ENCODE data around the gene FLOT2.
A peak's percentile ranks its signal among the peaks of the same experiment; 100 is the strongest.

Gene FLOT2

GRCh38 chr17:28871056-28871579 lies 26.4 kb downstream of the FLOT2 start:
- no peaks in the 10 kb centered on the region for H3K9me3 ChIP-seq (ENCODE audit: control insufficient read depth, insufficient read depth, low read length)
- no peaks in the 10 kb centered on the region for H3F3A ChIP-seq (ENCODE audit: control insufficient read depth, insufficient read depth)
- H3K4me2 ChIP-seq (ENCODE audit: low read length): peak overlapping the region; percentile 50
- 0 out of 2 replicates have a peak overlapping the region, but pooled peaks have one; percentile 20 for H3K4me3 ChIP-seq (ENCODE audit: low read length)
- H3K27ac ChIP-seq (ENCODE audit: low read depth, low read length): peak overlapping the region; percentile 35; the same call in 1 of the 2 replicates
- H4K20me1 ChIP-seq (ENCODE audit: control insufficient read depth, insufficient read depth, low read depth, low read length): no peaks in the 10 kb centered on the region
- H3K4me1 ChIP-seq (ENCODE audit: control insufficient read depth, low read length): peaks cover 19% of the 10 kb centered on the region
- no peaks in the 10 kb centered on the region for H3K27me3 ChIP-seq (ENCODE audit: control insufficient read depth, low read length)
- no peak for TF ChIP-seq EZH2phosphoT487 (IDR thresholded peaks at IDR 0.05; ENCODE audit: borderline replicate concordance, low read length)
- H3K36me3 ChIP-seq (ENCODE audit: control insufficient read depth, low read length): no peaks in the 10 kb centered on the region
- no peaks in the 10 kb centered on the region for H3K9me2 ChIP-seq (replicated peaks; ENCODE audit: control insufficient read depth, low read length)
- H3K79me2 ChIP-seq (ENCODE audit: control insufficient read depth, low read length): no peaks in the 10 kb centered on the region

- H3K79me2 ChIP-seq (ENCODE audit: control insufficient read depth, low read length): no peaks in the 10 kb centered on the region
- no peaks in the 10 kb centered on the region for H3K27me3 ChIP-seq (ENCODE audit: control insufficient read depth, low read length)
- H3K9me3 ChIP-seq (ENCODE audit: control insufficient read depth, insufficient read depth, low read length): no peaks in the 10 kb centered on the region
- no peak for TF ChIP-seq EZH2phosphoT487 (IDR thresholded peaks at IDR 0.05; ENCODE audit: borderline replicate concordance, low read length)
- no peak for TF ChIP-seq CTCF (IDR thresholded peaks at IDR 0.05; ENCODE audit: low read depth, low read length, poor library complexity, severe bottlenecking)
- H3F3A ChIP-seq (ENCODE audit: control insufficient read depth, insufficient read depth): no peaks in the 10 kb centered on the region
- H4K20me1 ChIP-seq (ENCODE audit: control insufficient read depth, insufficient read depth, low read depth, low read length): no peaks in the 10 kb centered on the region
- H3K36me3 ChIP-seq (ENCODE audit: control insufficient read depth, low read length): no peaks in the 10 kb centered on the region
- no peak overlapping the region for H3K4me3 ChIP-seq (ENCODE audit: low read length)
- H3K4me2 ChIP-seq (ENCODE audit: low read length): no peak overlapping the region
- H3K4me1 ChIP-seq (ENCODE audit: control insufficient read depth, low read length): peaks cover 32% of the 10 kb centered on the region
- no peak overlapping the region for H3K27ac ChIP-seq (ENCODE audit: low read depth, low read length)
- no peaks in the 10 kb centered on the region for H3K9me2 ChIP-seq (replicated peaks; ENCODE audit: control insufficient read depth, low read length)
Measured at GRCh38 chr17:28867276-28867675, 30.3 kb downstream of the FLOT2 start.

GRCh38 chr17:28865946-28866752 lies 31.4 kb downstream of the FLOT2 start:
- TF ChIP-seq CTCF (IDR thresholded peaks at IDR 0.05; ENCODE audit: low read depth, low read length, poor library complexity, severe bottlenecking) (no peak), EZH2phosphoT487 (IDR thresholded peaks at IDR 0.05; ENCODE audit: borderline replicate concordance, low read length) (no peak)

More at GRCh38 chr17:28865946-28866752, 31.4 kb downstream of the FLOT2 start:
- H3K36me3 ChIP-seq (ENCODE audit: control insufficient read depth, low read length): peaks cover 6% of the 10 kb centered on the region
- H3K79me2 ChIP-seq (ENCODE audit: control insufficient read depth, low read length): no peaks in the 10 kb centered on the region
- H3K27me3 ChIP-seq (ENCODE audit: control insufficient read depth, low read length): no peaks in the 10 kb centered on the region
- H3K4me3 ChIP-seq (ENCODE audit: low read length): peak overlapping the region; percentile 43
- H4K20me1 ChIP-seq (ENCODE audit: control insufficient read depth, insufficient read depth, low read depth, low read length): no peaks in the 10 kb centered on the region
- no peaks in the 10 kb centered on the region for H3F3A ChIP-seq (ENCODE audit: control insufficient read depth, insufficient read depth)
- peak overlapping the region; percentile 62 for H3K4me2 ChIP-seq (ENCODE audit: low read length)
- H3K4me1 ChIP-seq (ENCODE audit: control insufficient read depth, low read length): peaks cover 24% of the 10 kb centered on the region
- H3K27ac ChIP-seq (ENCODE audit: low read depth, low read length): peak overlapping the region; percentile 51
- no peaks in the 10 kb centered on the region for H3K9me3 ChIP-seq (ENCODE audit: control insufficient read depth, insufficient read depth, low read length)
- H3K9me2 ChIP-seq (replicated peaks; ENCODE audit: control insufficient read depth, low read length): no peaks in the 10 kb centered on the region

Measured in DOHH2 (cell line).